NCI-H187 treated with DMSO at 0.1 percent for 48 hours (cell line): Measurements from ENCODE around the gene PPT2.
"Not testable (repeated sequence)": the region's sequence is repeated elsewhere in the genome, so short reads cannot be mapped to it uniquely, and the experiment has no call there.

Source experiments
- DNase-seq: peaks from one replicate; lab custom pipeline; 2025; lab: John Stamatoyannopoulos, UW

PPT2 gene

DNA sequence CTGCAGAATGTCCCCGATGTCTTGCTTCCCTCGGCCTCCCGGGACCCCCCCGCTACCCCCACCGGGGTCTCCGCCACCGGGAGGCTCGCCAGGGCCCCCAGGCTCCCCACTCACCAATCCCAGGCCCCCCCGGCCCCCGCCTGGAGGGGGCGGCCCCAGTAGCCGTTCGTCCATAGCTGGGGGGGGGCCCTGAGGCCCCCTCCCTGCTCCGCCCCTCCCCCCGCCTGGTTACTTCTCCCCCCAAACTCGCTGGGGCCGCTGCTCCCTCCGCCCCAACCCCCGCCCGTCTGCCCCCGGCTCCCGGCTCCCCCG, 35.8 kb downstream of the PPT2 start:
- no peak for DNase-seq

- peak; percentile 33 for DNase-seq
Observed at GRCh38 chr6:32190054-32190851, 36.3 kb downstream of the PPT2 start, which contains the start of gene PBX2. TSS of gene PBX2 (minus strand) at chr6:32190202. CDS start at chr6:32189915, 287 bp downstream.

DNA sequence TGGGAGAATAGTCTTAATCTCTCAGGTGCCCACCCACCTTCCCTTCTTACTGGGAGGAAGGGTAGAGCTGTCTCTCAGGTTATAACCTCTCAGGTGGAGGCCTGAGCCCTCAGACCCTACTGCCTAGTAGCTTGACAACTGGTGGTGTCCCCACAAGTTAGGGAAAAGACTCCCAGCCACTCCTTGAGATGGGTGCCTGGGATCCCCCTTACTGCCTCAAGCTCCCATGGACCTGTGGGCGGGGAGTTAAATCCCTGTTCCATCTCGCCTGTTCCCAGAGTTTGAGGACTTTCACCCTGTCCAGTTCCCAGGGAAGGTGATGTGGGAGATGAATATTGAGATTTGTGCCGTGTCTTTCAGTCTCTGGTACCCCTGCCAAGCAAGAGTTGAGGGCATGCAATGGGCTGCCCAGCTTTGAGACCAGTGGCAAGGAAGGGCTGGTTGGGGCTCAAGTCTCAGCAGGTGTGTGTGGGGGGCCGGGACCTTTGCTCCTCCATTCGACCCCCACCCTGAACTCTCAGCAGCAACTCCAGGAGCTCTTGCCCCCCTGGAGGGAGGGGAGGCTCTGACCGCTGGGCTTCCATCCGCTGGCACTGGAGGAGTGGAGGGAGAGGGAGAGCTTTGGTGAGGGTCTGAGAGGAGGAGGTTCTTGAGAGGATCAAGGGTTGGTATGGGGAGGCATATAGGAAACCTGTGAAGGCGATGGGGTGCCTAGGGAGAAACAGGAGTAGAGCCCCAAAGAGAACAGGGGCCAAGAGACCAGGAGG, 37.2 kb downstream of the PPT2 start:
- no peak for DNase-seq

DNA sequence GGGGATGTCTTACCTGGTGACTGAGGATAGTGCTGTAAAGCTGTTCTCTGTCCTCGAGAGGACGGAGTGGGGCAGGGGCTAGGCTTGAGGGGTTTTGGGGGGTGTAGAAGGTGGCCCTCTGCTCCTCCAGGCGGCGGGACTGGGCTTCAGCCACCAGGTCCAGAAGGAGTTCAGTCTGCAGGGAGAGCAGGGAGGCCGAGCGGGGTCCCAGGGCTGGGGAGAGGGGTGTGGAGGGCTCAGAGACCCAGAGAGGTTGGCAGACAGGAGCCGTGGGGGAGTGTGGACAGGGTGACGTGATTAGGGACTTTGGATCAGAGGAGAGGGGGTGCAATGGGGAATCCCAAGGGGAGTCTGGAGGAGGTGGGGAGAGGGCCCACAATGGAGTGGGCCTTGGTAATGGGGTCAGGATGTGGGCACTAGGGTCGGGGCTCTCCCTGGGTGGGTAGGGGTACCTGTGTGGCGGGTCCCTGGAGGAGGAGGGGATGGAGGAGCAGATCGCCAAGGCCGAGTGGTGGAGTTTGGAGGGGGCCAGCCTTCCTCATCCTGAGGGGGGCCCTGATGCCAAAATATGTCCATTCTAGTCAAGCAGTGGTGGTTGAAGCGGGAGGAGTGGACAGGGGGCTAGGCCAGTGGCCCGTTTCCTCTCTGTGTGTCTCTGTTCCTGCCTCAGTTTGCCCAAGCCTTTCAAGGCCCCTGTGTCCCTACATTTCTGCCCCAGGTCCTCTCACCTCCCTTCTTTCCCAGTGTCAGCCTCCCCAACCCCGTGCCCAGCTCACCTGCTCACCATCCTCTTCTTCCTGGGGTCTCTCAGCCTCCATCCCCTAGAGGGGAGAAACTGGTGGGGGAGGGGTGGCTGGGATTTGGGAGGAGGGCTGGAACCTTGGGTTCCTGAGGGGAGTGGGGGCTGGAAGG, 38.0 kb downstream of the PPT2 start:
- DNase-seq = no peak

DNA sequence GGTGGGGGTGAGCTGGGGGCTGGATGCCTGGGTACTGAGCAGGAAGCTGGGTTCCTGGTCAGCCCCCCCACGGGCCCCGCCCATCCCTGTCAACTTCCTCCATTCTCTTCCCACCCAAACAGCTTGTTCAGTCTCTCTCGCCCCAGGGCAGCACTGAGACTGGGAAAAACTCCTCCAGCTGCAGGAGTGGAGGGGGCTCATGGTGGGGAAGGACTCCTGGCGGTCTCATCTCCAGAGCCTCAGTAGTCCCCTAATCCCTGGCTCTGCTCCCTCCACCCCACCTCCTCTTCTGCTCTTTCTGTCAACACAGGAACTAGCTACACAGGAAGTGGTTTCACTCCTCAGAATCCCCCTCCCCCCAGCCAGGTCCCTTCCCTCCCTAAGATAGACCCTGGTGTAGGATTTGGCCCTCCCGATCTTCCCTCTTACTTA, 38.7 kb downstream of the PPT2 start, which contains the start of gene GPSM3:
Gene GPSM3 (minus strand): TSS at position 36 of the 432 bp plus-strand sequence. CDS start 130 bp downstream, outside the sequence.
- DNase-seq = no peak

DNA sequence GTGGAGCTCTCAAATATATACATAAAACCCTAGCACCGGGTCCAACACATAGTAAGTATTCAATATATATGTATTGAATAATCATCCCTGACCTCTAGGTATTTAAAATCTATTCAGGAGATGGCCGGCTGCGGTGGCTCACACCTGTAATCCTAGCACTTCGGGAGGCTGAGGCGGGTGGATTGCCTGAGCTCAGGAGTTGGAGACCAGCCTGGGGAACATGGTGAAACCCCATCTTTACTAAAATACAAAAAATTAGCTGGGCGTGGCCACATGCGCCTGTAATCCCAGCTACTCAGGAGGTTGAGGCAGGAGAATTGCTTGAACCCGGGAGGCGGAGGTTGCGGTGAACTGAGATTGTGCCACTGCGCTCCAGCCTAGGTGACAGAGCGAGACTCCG, 39.2 kb downstream of the PPT2 start:
- not testable (repeated sequence) for DNase-seq

GRCh38 chr6:32194388-32194787, 40.4 kb downstream of the PPT2 start:
- DNase-seq = no peak

DNA sequence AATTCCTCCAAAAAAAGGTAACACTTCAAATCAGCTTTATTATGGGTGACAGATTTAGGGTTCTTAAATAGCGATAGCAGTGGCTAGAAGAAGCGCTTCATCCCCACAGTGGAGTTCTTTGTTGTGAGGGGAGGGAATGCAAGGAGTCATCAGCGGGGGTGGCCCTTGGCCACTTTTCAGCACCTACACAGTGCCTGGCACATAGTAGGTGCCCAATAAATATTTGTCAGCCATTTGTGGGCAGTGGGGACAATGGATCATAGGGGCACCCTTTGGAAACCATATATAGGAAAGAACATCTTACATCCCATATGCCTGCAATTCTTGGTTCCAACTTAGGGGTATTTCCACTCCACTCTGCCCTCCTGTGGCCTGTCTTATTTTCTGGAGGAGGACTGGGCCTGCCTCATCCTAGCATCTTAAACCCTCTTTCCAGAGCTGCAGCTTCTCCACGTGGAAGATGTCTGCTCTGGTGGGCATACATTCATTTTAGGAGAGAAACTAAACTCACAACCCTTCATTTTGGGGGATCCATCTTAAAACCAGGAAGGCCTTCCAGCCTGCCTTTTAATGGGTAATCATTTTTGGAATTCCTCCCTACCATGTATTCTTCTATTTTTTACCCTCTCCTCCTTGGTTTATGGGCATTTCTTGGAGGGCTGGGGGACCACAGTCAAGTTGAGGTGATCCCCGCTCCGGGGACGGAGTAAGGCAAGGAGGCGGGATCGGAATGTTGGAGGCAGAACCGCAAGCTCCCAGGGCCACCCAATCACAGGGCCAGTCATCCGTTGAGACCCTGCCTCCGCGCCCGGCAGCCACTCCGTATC, 41.1 kb downstream of the PPT2 start:
- DNase-seq = no peak

- peak; percentile 88 for DNase-seq
Observed at GRCh38 chr6:32195652-32195901, 41.6 kb downstream of the PPT2 start.

GRCh38 chr6:32195902-32196681, 42.2 kb downstream of the PPT2 start:
- no peak for DNase-seq

GRCh38 chr6:32196682-32197616, 43.0 kb downstream of the PPT2 start:
- DNase-seq = no peak

DNA sequence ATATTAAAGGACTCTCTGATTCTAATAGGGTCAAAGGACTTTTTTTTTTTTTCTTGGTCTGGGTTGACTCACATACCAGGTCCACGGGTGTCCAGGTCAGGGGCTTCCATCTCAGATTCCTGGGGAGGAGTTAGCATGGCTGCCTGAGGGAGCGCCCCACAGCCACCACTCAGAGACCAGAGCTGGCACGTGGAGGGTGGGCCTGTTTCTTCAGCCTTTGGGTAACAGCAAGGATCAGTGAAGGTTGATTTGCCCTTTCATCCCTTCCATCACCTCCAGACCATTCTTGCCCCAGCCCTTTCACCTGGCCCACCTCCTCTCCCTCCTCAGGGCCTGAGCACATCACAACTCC, 44.4 kb downstream of the PPT2 start:
- DNase-seq = no peak

GRCh38 chr6:32198866-32199265, 44.9 kb downstream of the PPT2 start:
- DNase-seq = no peak

DNA sequence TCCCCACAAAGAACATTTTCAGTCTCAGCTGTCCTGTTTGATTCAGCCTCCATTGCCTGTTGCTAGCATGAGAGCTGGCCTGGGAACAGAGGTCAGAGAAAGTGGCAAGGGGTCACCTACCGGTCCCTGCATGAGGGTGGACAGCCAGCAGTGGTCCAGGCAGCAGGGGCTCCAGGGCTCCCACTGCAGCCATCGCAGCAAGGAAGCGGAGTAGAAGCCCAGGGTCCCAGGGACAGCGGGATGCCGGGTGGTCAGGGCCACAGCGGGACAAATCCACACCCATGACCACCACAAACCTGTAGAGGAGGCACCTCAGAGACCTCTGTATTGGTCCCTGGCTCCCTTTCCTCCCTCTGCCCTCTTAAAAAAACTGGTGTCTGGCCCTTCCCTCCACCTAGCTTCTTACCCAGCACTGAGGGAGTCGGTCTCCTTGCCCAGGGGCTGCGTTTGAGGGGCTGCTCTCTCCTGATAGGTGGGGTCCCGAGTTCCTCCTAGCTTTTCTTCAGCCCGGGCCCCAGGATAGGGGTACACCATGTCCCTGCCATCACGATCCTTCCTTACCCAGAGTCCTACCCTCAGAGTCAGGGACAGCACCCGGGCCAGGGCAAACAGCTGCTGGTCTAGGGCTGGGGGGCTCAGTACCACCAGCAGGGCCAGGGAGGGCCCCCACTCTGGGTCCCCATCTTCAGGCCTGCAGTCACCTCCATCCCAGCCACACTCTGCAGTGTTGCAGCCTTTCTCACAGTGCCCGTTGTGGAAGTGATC, 47.0 kb downstream of the PPT2 start:
- no peak for DNase-seq

GRCh38 chr6:32202186-32202585, 48.2 kb downstream of the PPT2 start:
- no peak for DNase-seq

GRCh38 chr6:32203426-32204267, 49.7 kb downstream of the PPT2 start:
- no peak for DNase-seq

DNA sequence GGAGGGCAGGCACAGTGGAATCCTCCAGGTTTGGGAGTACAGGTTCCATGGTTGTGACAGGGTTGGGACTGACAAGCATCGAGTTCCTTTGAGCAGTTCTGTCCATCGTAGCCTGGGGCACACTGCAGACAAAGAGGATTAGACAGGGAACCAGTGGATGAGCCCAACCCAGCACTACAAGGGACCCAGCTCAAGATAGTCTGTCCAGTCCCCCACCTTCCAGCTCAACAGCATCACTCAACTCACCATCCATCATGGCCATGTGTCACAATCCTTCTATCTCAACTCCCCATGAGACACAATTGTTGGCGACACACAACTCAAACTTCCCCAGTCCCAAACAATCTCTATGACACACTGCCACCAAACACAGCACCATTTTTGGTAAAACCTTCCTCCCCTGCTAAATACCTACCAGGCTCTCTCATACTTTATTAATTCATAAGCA, 50.4 kb downstream of the PPT2 start:
- DNase-seq = no peak

- DNase-seq = no peak
Observed at GRCh38 chr6:32208996-32209395, 55.1 kb downstream of the PPT2 start.
